WTC11 (cell line): Measurements from ENCODE around the gene HSPA6.

Source experiments
- AFF4 ChIP-seq: sonication (generic); formaldehyde crosslinking; IDR thresholded peaks from 2 replicates; pipeline ENCODE4 v1.8.1; 2023; ENCODE audit warnings: mild to moderate bottlenecking, missing genetic modification reagents, borderline replicate concordance
- CBFB ChIP-seq: sonication (generic); formaldehyde crosslinking; IDR thresholded peaks from 2 replicates; pipeline ENCODE4 v1.8.1; 2022; ENCODE audit warnings: mild to moderate bottlenecking, low read depth, missing genetic modification reagents
- CTCF ChIP-seq: fragments of 200-600 bp; IDR thresholded peaks from 2 replicates; pipeline ENCODE4 v1.8.0; 2022; ENCODE audit warnings: antibody characterized with exemption
- E2F1 ChIP-seq: sonication (generic); formaldehyde crosslinking; IDR thresholded peaks from 2 replicates; pipeline ENCODE4 v1.8.0; 2022; ENCODE audit warnings: mild to moderate bottlenecking, missing genetic modification reagents
- ESRRA ChIP-seq: sonication (generic); formaldehyde crosslinking; IDR thresholded peaks from 2 replicates; pipeline ENCODE4 v1.8.1; 2022; ENCODE audit warnings: mild to moderate bottlenecking, missing genetic modification reagents, borderline replicate concordance
- FOXJ3 ChIP-seq: sonication (generic); formaldehyde crosslinking; IDR thresholded peaks from 2 replicates; pipeline ENCODE4 v1.9.0; 2021; ENCODE audit warnings: missing genetic modification reagents, mild to moderate bottlenecking, borderline replicate concordance
- GABPB1 ChIP-seq: sonication (generic); formaldehyde crosslinking; IDR thresholded peaks from 2 replicates; pipeline ENCODE4 v1.8.1; 2023; ENCODE audit warnings: mild to moderate bottlenecking, missing genetic modification reagents
- GRHL2 ChIP-seq: fragments of 250-450 bp; sonication (Bioruptor Pico); IDR thresholded peaks from 2 replicates; pipeline ENCODE4 v1.8.0; 2022; ENCODE audit warnings: mild to moderate bottlenecking, moderate library complexity; ENCODE audit not compliant: insufficient replicate concordance, severe bottlenecking
- GTF2I ChIP-seq: fragments of 250-450 bp; sonication (Bioruptor Pico); conservative IDR thresholded peaks from 2 replicates; pipeline ENCODE4 v1.4.0; 2021; ENCODE audit warnings: mild to moderate bottlenecking
- HMGXB4 ChIP-seq: sonication (generic); formaldehyde crosslinking; IDR thresholded peaks from 2 replicates; pipeline ENCODE4 v1.8.1; 2023; ENCODE audit warnings: mild to moderate bottlenecking, moderate library complexity, missing genetic modification reagents
- MYBL2 ChIP-seq: sonication (generic); formaldehyde crosslinking; IDR thresholded peaks from 2 replicates; pipeline ENCODE4 v1.8.1; 2023; ENCODE audit warnings: mild to moderate bottlenecking, moderate library complexity, missing genetic modification reagents
- PREB ChIP-seq: sonication (generic); formaldehyde crosslinking; IDR thresholded peaks from 2 replicates; pipeline ENCODE4 v1.8.1; 2022; ENCODE audit warnings: mild to moderate bottlenecking, missing genetic modification reagents, moderate library complexity, borderline replicate concordance
- TCF7 ChIP-seq: sonication (generic); formaldehyde crosslinking; IDR thresholded peaks from 2 replicates; pipeline ENCODE4 v1.8.0; 2022; ENCODE audit warnings: mild to moderate bottlenecking, low read depth, missing genetic modification reagents, moderate library complexity
- ZSCAN18 ChIP-seq: fragments of 250-450 bp; sonication (Bioruptor Pico); IDR thresholded peaks from 2 replicates; pipeline ENCODE4 v2.1.2; 2022; ENCODE audit warnings: mild to moderate bottlenecking, moderate library complexity

GRCh38 chr1:161549652-161550051 lies 25.3 kb downstream of the HSPA6 start, which contains the start of gene FCGR3A:
- TF ChIP-seq CTCF (no peak), GABPB1 (no peak), FOXJ3 (CRISPR knock-in tag) (no peak), E2F1 (CRISPR knock-in tag) (no peak), GRHL2 (CRISPR knock-in tag) (no peak), GTF2I (CRISPR knock-in tag) (no peak), PREB (CRISPR knock-in tag) (no peak), TCF7 (CRISPR knock-in tag) (no peak), MYBL2 (CRISPR knock-in tag) (no peak), CBFB (CRISPR knock-in tag) (no peak), ZSCAN18 (CRISPR knock-in tag) (no peak), ESRRA (CRISPR knock-in tag) (no peak), AFF4 (no peak), HMGXB4 (no peak)
